Mesenchymal stem cell (in vitro differentiated cells and primary cell): ENCODE measurements around the gene LATS2.
"Not testable (repeated sequence)": the region's sequence is repeated elsewhere in the genome, so short reads cannot be mapped to it uniquely, and the experiment has no call there.

Experiments
- DNase-seq: peaks from one replicate; pipeline ENCODE4 v3.0.0-alpha.2; 2013
- H2AFZ ChIP-seq: one replicate; pipeline ENCODE4 v1.6.1; 2013; ENCODE audit warnings: low read depth, mild to moderate bottlenecking, control low read depth, inconsistent platforms, low read length, moderate library complexity
- H2AK5ac ChIP-seq: 2 replicates; pipeline ENCODE4 v1.6.1; 2013; ENCODE audit warnings: low read length, moderate library complexity, mild to moderate bottlenecking, inconsistent platforms; ENCODE audit not compliant: severe bottlenecking
- H2BK120ac ChIP-seq: one replicate; pipeline ENCODE4 v1.6.1; 2013; ENCODE audit warnings: low read depth, mild to moderate bottlenecking, inconsistent platforms, low read length, moderate library complexity
- H2BK12ac ChIP-seq, 2 experiments: one replicate each; pipeline ENCODE4 v1.6.1; 2013; ENCODE audit warnings: inconsistent platforms in 2 of 2, low read length in 2 of 2, mild to moderate bottlenecking in 2 of 2, moderate library complexity in 2 of 2, control low read depth in 1 of 2
- H2BK15ac ChIP-seq: one replicate; pipeline ENCODE4 v1.6.1; 2013; ENCODE audit warnings: mild to moderate bottlenecking, low read depth, inconsistent platforms; ENCODE audit not compliant: poor library complexity, severe bottlenecking
- H2BK5ac ChIP-seq: 2 replicates; pipeline ENCODE4 v1.6.1; 2013; ENCODE audit warnings: low read depth, mild to moderate bottlenecking, low read length, control low read depth, inconsistent platforms; ENCODE audit not compliant: poor library complexity, severe bottlenecking
- H3K14ac ChIP-seq, 2 experiments: one replicate each; pipeline ENCODE4 v1.6.1; 2013; ENCODE audit warnings: inconsistent platforms in 2 of 2, low read length in 2 of 2, control low read depth in 1 of 2, mild to moderate bottlenecking in 1 of 2, moderate library complexity in 1 of 2
- H3K18ac ChIP-seq, 2 experiments: one replicate each; pipeline ENCODE4 v1.6.1; 2013; ENCODE audit warnings: inconsistent platforms in 2 of 2, low read length in 2 of 2, control low read depth in 1 of 2, low read depth in 1 of 2, mild to moderate bottlenecking in 1 of 2
- H3K23ac ChIP-seq, 2 experiments: one replicate each; pipeline ENCODE4 v1.6.1; 2013; ENCODE audit warnings: inconsistent platforms in 2 of 2, low read length in 2 of 2, mild to moderate bottlenecking in 2 of 2, moderate library complexity in 2 of 2, control low read depth in 1 of 2
- H3K27ac ChIP-seq: 2 replicates; pipeline ENCODE4 v1.5.1; 2013; ENCODE audit warnings: mild to moderate bottlenecking, moderate library complexity, low read length, control low read depth, inconsistent platforms; ENCODE audit not compliant: poor library complexity, severe bottlenecking
- H3K27me3 ChIP-seq, 2 experiments: 2 replicates each; pipeline versions ENCODE4 v1.6.1 to v1.7.0; 2013; ENCODE audit warnings: low read length in 2 of 2, mild to moderate bottlenecking in 2 of 2, moderate library complexity in 2 of 2, control low read depth in 1 of 2, inconsistent platforms in 1 of 2; ENCODE audit not compliant: control insufficient read depth in 1 of 2, insufficient read depth in 1 of 2
- H3K36me3 ChIP-seq, 2 experiments: 2 replicates each; pipeline versions ENCODE4 v1.6.1 to v1.7.0; 2013; ENCODE audit warnings: low read length in 2 of 2, control low read depth in 1 of 2, inconsistent platforms in 1 of 2, low read depth in 1 of 2, mild to moderate bottlenecking in 1 of 2; ENCODE audit not compliant: insufficient read depth in 2 of 2, control insufficient read depth in 1 of 2
- H3K4ac ChIP-seq, 2 experiments: one replicate each; pipeline ENCODE4 v1.6.1; 2013; ENCODE audit warnings: inconsistent platforms in 2 of 2, low read length in 2 of 2, mild to moderate bottlenecking in 2 of 2, moderate library complexity in 2 of 2, control low read depth in 1 of 2, low read depth in 1 of 2
- H3K4me1 ChIP-seq: 2 replicates; pipeline ENCODE4 v1.6.1; 2013; ENCODE audit warnings: low read depth, low read length, control low read depth; ENCODE audit not compliant: control insufficient read depth, insufficient read depth
- H3K4me2 ChIP-seq: 2 replicates; pipeline ENCODE4 v1.6.1; 2013; ENCODE audit warnings: low read length, mild to moderate bottlenecking, inconsistent platforms; ENCODE audit not compliant: poor library complexity, severe bottlenecking
- H3K4me3 ChIP-seq, 2 experiments: 2 replicates each; pipeline versions ENCODE4 v1.5.1 to v1.7.0; 2013; ENCODE audit warnings: low read length in 2 of 2, mild to moderate bottlenecking in 2 of 2, control low read depth in 1 of 2, low read depth in 1 of 2; ENCODE audit not compliant: insufficient read depth in 1 of 2
- H3K79me1 ChIP-seq: replicated peaks from 2 replicates; pipeline ENCODE4 v1.6.1; 2013; ENCODE audit warnings: mild to moderate bottlenecking, control low read depth, low read length, inconsistent platforms; ENCODE audit not compliant: poor library complexity, severe bottlenecking
- H3K9ac ChIP-seq: 2 replicates; pipeline ENCODE4 v1.7.0; 2013; ENCODE audit warnings: mild to moderate bottlenecking, low read length, moderate library complexity
- H3K9me3 ChIP-seq: 2 replicates; pipeline ENCODE4 v1.7.0; 2013; ENCODE audit warnings: mild to moderate bottlenecking, low read length; ENCODE audit not compliant: control insufficient read depth
- H4K8ac ChIP-seq: one replicate; pipeline ENCODE4 v1.6.1; 2013; ENCODE audit warnings: inconsistent platforms, mild to moderate bottlenecking, low read length, moderate library complexity
- H4K91ac ChIP-seq: one replicate; pipeline ENCODE4 v1.6.1; 2013; ENCODE audit warnings: mild to moderate bottlenecking, low read length, inconsistent platforms
- WGBS: methylation state at CpG from one replicate; pipeline ENCODE4 v1.1.7; 2013; ENCODE audit warnings: mixed read lengths; 5-methylcytosine and 5-hydroxymethylcytosine counted together

The LATS2 gene

DNA sequence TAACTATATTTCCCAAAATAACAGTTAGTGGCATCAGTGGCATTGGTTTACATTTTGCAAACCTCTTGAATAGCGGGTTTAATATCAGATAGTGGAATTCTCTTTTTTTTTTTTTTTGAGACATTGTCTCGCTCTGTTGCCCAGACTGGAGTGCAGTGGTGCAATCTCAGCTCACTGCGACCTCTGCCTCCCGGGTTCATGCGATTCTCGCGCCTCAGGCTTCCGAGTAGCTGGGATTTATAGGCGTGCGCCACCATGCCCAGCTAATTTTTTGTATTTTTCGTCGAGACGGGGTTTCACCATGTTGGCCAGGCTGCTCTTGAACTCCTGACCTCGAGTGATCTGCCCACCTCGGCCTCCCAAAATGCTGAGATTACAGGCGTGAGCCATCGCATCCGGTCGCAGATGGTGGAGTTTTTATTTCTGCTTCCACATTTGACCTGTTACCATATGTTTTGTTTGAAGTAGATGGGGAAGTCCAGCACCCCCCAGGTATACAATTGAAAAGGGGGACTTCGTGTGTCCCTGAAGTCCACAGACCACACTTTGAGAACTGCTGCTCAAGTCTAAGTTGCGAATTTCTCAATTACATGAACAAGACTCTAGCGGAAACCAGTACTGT, 118.3 kb downstream of the LATS2 start:
- Histone ChIP-seq H2AK5ac (no peak overlapping the region), H3K36me3 (no peaks in the 10 kb centered on the region)
- 75% methylated on average over 20 of the region's 22 CpGs for WGBS

DNA sequence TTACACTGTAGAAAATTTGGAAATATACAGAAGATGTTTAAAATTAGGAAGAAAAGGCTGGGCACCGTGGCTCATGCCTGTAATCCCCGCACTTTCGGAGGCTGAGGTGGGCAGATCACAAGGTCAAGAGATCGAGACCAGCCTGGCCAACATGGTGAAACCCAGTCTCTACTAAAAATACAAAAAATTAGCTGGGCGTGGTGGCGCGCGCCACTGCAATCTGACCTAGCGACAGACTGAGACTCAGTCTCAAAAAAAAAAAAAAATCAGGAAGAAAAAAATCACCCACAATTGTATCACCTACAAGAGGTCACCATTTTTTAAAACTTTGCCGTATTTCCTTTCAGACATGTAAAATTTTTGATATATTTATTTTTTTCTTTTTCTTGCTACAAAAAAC, 120.9 kb downstream of the LATS2 start:
- not testable (repeated sequence) for H3K79me1 ChIP-seq, H3K14ac ChIP-seq, H3K18ac ChIP-seq, H2BK120ac ChIP-seq, H2AFZ ChIP-seq, H4K8ac ChIP-seq, H3K27ac ChIP-seq, H3K4me3 ChIP-seq, H3K36me3 ChIP-seq, H3K4me1 ChIP-seq, H3K9me3 ChIP-seq, H2BK5ac ChIP-seq, H3K27me3 ChIP-seq, H3K4ac ChIP-seq, H3K4me2 ChIP-seq, H2AK5ac ChIP-seq, H2BK12ac ChIP-seq, H3K23ac ChIP-seq, DNase-seq, H4K91ac ChIP-seq, H2BK15ac ChIP-seq
- H3K9ac ChIP-seq = peak overlapping the region; percentile 30
- WGBS = over 99% methylated on average over 9 of the region's 10 CpGs

More for the DNA sequence above, 118.3 kb downstream of the LATS2 start:
- no peak overlapping the region for H3K27ac ChIP-seq
- peaks cover 0 to 9% of the 10 kb centered on the region in 2 experiments for H3K27me3 ChIP-seq
- H3K4me3 ChIP-seq = peak overlapping the region in 1 of 2 experiments; percentile 62
- no peak overlapping the region for H3K23ac ChIP-seq
- H2BK5ac ChIP-seq = no peak overlapping the region
- H3K9me3 ChIP-seq = no peaks in the 10 kb centered on the region
- H4K91ac ChIP-seq = no peak overlapping the region
- H3K14ac ChIP-seq = peak overlapping the region in 1 of 2 experiments; percentile 26
- H3K79me1 ChIP-seq = no peaks in the 10 kb centered on the region
- no peak for DNase-seq
- no peak overlapping the region for H2BK12ac ChIP-seq
- H3K4ac ChIP-seq = no peak overlapping the region
- H4K8ac ChIP-seq = no peak overlapping the region
- no peak overlapping the region for H2AFZ ChIP-seq
- H3K4me1 ChIP-seq = peaks cover 11% of the 10 kb centered on the region
- H3K18ac ChIP-seq = peak overlapping the region in 1 of 2 experiments; percentile 48
- peak overlapping the region; percentile 18 for H3K4me2 ChIP-seq
- H3K9ac ChIP-seq = peak overlapping the region; percentile 94
- H2BK15ac ChIP-seq = no peak overlapping the region
- H2BK120ac ChIP-seq = no peak overlapping the region

DNA sequence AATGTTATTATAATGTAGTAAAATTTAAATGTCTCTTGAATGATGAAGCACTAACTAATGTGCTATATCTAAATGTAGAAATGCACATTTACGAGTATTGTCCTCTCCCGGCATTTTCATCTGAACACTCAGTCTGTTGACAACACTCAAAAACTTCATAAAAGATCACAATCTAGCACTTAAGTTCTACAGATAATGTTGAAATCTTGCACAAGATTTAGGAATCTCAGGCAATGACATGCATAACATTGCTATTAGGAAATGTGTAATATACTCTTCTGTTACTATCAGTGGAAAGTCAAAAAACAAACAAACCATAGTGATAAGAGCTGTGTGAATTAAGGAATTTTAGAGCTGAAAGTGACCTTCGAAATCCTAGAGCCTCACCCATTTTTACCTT, 121.3 kb downstream of the LATS2 start:
- no peak overlapping the region for H3K27ac ChIP-seq
- H2AFZ ChIP-seq = no peak overlapping the region
- H2BK15ac ChIP-seq = no peak overlapping the region
- H2BK12ac ChIP-seq = no peak overlapping the region
- H3K79me1 ChIP-seq = no peaks in the 10 kb centered on the region
- DNase-seq = peak; percentile 78
- no peak overlapping the region for H3K4me2 ChIP-seq
- H3K14ac ChIP-seq = no peak overlapping the region
- H4K8ac ChIP-seq = no peak overlapping the region
- H2AK5ac ChIP-seq = no peak overlapping the region
- no peak overlapping the region for H2BK5ac ChIP-seq
- no peak overlapping the region for H2BK120ac ChIP-seq
- peaks cover 4% of the 10 kb centered on the region for H3K4me1 ChIP-seq
- H3K27me3 ChIP-seq = peaks cover 0 to 5% of the 10 kb centered on the region in 2 experiments
- no peak overlapping the region for H3K4me3 ChIP-seq
- no peak overlapping the region for H3K18ac ChIP-seq
- H4K91ac ChIP-seq = no peak overlapping the region
- WGBS = 53% methylated on average over 2 of the region's 3 CpGs
- no peak overlapping the region for H3K4ac ChIP-seq
- no peaks in the 10 kb centered on the region for H3K36me3 ChIP-seq
- peak overlapping the region; percentile 30 for H3K9ac ChIP-seq
- no peaks in the 10 kb centered on the region for H3K9me3 ChIP-seq
- no peak overlapping the region for H3K23ac ChIP-seq

DNA sequence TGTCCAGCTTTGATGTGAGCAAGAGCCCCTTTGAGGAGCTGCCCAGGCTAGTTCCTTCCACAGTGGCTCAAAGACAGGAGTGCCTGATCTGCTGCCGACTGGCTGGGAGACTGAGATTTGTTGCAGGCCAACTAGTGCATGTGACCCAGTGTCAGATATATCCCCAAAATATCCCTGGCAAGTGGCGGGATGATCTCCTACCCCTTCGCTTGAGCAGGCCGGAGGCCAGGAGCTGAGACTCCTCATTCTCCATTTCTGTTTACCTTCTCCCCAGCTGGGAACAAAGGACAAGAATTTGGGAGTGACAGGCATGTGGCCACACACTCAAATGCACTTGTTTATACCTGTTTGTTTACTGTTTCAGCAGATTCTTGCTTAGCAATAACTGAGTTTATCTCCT, 121.7 kb downstream of the LATS2 start:
- H3K79me1 ChIP-seq = no peaks in the 10 kb centered on the region
- H3K36me3 ChIP-seq = no peaks in the 10 kb centered on the region
- DNase-seq = no peak
- no peak overlapping the region for H3K14ac ChIP-seq
- peaks cover 4% of the 10 kb centered on the region for H3K4me1 ChIP-seq
- H4K91ac ChIP-seq = no peak overlapping the region
- no peak overlapping the region for H3K27ac ChIP-seq
- H3K23ac ChIP-seq = no peak overlapping the region
- H3K9me3 ChIP-seq = no peaks in the 10 kb centered on the region
- 69% methylated on average over 4 of the region's 4 CpGs for WGBS
- H3K27me3 ChIP-seq = peaks cover 0 to 5% of the 10 kb centered on the region in 2 experiments
- H3K18ac ChIP-seq = peak overlapping the region in 1 of 2 experiments; percentile 82
- no peak overlapping the region for H2BK5ac ChIP-seq
- H3K4me2 ChIP-seq = no peak overlapping the region
- H4K8ac ChIP-seq = peak overlapping the region; percentile 59
- no peak overlapping the region for H3K4me3 ChIP-seq
- H2BK12ac ChIP-seq = peak overlapping the region; percentile 31 to 83
- peak overlapping the region; percentile 30 for H3K9ac ChIP-seq
- H2BK120ac ChIP-seq = peak overlapping the region; percentile 52
- H2AFZ ChIP-seq = no peak overlapping the region
- H3K4ac ChIP-seq = peak overlapping the region in 1 of 2 experiments; percentile 17
- peak overlapping the region; percentile 90 for H2BK15ac ChIP-seq
- H2AK5ac ChIP-seq = no peak overlapping the region
